Activated CD4-positive, alpha-beta T cell treated with anti-CD3 and anti-CD28 coated beads, Interleukin-2, Interleukin-6, amounts not matched to agents 100 ng/mL and 50 ng/mL, durations not matched to agents 16 hours and 8 hours (primary cell): ENCODE data around the gene WFIKKN1.
"Not testable (repeated sequence)": the region's sequence is repeated elsewhere in the genome, so short reads cannot be mapped to it uniquely, and the experiment has no call there.

ENCODE experiments used
- DNase-seq: peaks from one replicate; pipeline ENCODE4 v3.0.0-alpha.2; 2020

The WFIKKN1 gene

DNA sequence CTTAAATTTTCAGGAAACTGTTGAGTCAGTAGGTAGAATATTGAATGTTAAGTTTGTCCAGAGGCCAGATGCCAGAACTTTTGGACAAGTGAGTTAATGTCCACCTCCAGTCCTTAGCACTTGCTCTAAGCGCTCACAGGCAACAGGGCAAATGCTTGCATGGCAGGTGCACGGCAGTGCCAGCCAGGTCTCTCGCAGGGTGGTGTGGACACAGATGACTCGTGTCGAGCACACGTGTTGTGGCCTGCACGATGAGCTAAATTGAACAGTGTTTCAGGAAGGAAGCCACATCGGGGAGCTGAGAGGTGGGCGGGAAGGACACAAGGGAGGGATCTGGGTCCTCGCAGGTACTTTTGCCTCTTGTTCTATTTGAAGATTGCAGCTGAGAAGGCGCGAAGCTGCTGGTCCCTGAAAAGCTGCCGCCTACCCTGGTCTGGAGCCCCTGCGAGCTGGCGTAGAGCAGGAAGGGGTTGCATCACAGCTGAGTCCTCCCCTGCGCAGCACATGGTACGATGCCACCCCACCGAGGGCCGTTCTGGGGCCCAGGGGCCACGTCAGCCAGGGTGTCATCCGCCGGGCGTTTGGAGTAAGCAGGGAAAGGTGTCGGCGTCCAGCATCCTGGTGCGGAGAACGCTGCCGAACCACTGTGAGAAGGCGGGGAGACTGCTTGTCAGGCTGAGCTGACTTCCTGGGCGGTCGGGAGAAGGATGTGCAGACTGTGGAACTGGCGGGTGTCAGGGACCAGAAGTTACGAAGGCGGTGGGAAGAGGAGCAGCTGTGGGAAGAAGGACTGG, 34.6 kb upstream of the WFIKKN1 start:
- DNase-seq: no peak

GRCh38 chr16:596736-597060, 34.1 kb upstream of the WFIKKN1 start:
- no peak for DNase-seq

DNA sequence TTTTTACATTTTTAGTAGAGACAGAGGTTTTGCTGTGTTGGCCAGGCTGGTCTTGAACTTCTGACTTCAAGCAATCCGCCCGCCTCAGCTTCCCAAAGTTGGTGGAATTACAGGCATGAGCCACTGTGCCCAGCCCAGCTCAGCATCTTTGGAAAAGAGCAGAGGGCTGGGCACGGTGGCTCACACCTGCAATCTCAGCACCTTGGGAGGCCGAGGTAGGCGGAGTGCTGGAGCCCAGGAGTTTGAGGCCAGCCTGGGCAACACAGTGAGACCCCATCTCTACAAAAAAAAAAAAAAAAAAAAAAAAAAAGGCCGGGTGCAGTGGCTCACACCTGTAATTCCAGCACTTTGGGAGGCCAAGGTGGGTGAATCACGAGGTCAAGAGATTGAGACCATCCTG, 33.1 kb upstream of the WFIKKN1 start:
- DNase-seq: not testable (repeated sequence)

GRCh38 chr16:598823-599739, 31.7 kb upstream of the WFIKKN1 start:
- no peak for DNase-seq

GRCh38 chr16:600781-601180, 30.0 kb upstream of the WFIKKN1 start:
- DNase-seq: no peak

DNA sequence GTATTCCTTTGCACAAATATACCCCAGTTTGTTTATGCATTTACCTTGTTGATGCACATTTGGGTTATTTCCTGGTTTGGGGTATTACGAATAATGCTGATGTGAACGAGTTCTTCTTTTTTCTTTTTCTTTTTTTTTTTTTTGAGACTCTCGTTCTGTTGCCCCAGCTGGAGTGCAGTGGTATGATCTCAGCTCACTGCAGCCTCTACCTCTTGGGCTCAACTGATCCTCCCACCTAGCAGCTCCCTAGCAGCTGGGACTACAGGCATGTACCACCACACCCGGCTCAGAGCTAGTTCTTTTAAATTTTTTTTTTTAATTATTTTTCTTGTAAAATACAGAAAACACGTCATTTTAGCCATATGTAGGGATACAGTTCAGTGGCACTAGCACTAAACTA, 26.9 kb upstream of the WFIKKN1 start:
- DNase-seq: no peak

DNA sequence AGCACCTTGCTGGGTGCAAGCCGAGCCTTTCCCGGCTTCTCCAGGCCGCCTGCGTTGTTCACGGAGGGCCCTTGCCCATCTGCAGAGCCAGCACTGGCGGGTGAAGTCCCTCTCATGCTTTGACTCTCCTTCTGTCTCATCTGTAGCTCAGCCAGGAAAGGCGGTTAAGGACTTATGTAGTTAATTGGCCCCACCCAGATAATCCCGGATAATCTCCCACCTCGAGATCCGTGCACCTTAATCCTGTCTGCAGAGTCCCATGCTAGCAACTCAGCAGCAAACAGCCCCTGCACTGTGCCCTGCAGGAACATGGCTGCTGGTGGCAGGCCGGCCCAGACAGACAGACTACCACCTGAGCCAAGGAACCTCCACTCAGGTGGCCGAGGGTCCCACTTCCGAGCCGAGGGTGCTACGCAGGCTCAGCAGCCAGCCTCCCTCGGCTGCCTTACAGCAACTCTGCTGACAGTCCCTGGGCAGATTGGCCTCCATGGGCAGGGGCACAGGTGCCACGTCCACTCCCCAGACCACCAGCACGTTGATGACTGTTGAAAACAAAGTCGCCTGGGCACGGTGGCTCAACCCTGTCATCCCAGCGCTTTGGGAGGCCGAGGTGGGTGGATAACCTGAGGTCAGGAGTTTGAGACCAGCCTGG, 24.0 kb upstream of the WFIKKN1 start:
- DNase-seq: no peak

- DNase-seq: no peak
These were observed 22.8 kb upstream of the WFIKKN1 start for GRCh38 chr16:608019-608418.

DNA sequence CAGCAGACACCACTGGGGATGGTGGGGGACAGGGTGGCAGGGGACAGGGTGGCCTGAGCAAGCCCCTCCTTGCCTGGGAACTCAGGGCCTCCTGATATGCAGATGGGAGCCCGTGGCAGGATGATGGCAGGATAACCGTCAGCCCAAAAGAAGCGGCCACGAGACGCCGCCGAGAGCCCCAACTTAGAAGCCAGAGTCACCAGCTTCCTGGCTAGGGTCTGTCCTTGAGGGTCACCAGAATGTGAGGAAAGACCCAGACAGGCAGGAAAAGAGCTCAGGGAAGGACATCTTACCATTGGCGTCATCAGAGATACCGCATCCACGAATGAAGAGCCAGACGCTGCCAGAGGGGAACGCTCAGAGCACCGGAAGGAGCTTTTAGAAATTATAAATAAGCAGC, 21.5 kb upstream of the WFIKKN1 start:
- DNase-seq: no peak

GRCh38 chr16:609984-610383, 20.8 kb upstream of the WFIKKN1 start:
- DNase-seq: no peak

GRCh38 chr16:610513-611381, 20.0 kb upstream of the WFIKKN1 start:
- DNase-seq: peak; percentile 53

DNA sequence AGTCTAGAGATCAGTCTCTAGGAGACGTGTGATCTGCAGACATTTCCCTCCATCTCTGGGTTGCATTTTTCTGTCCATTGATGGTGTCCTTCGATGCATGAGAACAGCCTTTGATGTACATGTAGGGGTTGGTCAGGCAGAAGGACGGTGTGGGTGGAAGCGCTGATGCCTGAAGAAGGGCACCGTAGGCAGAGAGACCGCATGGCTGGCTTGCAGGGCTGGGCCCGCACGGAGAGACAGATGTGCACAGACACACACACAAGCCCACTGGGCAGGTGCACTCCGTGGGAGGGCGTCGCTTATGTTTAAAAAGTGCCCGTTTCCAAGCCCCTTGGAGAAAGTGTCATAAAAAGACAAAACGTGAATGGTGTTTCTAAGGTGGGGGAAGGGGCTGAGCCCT, 15.7 kb upstream of the WFIKKN1 start:
- DNase-seq: no peak

- DNase-seq: no peak
These were observed 13.8 kb upstream of the WFIKKN1 start for GRCh38 chr16:616733-617586.

DNA sequence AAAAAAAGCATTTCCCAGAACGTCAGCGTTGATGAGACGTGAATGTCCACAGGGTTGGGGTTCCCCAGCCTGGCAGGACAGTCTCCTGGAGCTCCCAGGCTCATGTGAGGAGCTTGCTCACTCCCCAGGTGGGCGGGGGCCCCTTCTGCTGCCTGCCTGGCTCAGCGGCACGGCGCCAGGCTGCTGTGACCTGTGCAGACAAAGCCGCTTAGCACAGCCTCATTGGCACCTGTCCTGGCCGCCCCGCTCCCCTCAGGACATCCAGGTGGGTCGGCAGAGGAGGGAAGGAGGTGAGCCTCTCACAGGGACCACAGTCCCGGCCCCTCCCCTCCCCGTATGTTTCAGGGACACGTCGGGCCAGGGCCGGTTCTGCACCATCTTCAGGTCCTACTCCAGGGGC, 12.9 kb upstream of the WFIKKN1 start:
- no peak for DNase-seq

DNA sequence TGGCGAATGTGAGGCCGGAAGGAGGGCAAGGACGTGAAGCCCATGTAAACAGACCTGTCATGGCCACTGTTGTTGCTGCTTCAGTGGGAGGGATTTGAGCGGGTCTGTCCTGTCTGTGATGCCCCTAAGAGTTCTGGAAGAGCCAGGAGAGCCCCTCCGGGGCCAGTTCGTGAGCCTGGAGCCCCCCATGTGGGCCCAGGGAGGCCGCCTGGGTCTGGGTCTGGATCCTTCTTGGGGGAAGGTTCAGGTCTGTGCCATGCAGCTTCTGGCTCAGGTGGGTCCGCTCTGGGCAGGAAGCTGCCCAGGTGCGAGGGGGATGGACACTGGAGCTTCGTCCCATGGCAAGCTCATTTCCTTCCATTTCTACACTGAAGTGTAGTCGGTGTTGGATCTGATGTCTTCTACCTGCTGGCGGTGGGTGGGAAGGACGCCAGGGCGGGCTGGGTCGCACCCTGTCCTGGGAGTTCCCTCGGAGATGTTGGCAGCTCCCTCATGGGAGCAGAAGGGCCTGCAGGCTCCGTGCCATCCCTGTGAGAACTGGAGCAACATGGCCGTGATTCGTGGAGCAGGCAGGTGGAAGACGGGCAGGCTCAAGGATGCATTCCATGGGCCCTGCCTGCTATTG, 11.2 kb upstream of the WFIKKN1 start:
- no peak for DNase-seq

- DNase-seq: no peak
These were observed 9.9 kb upstream of the WFIKKN1 start for GRCh38 chr16:620700-621525.

- DNase-seq: no peak
These were observed 9.2 kb upstream of the WFIKKN1 start for GRCh38 chr16:621526-622105.

- DNase-seq: no peak
These were observed 7.9 kb upstream of the WFIKKN1 start for GRCh38 chr16:622920-623280.

DNA sequence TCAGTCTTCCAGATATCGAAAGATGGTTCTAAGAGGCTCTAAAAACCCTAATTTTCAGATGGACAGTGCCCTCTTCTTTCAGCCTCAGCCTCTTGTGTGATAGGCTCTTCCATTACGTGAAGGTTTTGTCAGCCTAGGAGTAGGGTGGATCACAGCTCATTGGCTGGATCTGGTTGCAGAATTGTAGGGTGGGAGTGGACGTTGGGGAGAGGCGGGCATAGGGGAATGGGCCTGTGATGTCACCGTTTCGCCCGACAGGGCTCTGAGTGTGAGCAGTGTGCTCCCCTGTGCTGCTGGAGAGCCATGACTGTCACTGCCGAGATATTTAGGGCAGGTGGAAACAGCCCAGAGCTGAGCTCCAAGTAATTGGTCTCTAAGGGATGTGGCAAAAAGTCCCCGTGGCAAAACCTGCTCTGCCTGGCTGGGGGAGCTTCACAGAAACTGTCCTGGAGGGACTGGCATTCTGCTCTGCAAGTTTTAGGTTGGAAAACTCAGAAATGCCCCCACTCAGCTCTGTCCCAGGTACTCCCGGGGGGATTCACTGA, 6.2 kb upstream of the WFIKKN1 start:
- DNase-seq: no peak
